Prostate gland (tissue), 2 donors: ENCODE results near the gene SYT2.

ENCODE experiments used
- POLR2A ChIP-seq: fragments of 450-650 bp; IDR thresholded peaks from one replicate; pipeline ENCODE4 v1.6.1; 2016; ENCODE audit warnings: antibody characterized with exemption, mild to moderate bottlenecking
- TF ChIP-seq, protein P1 (sequence below), 4 experiments: fragments of 200-600 bp in 2 of 4; fragments of 450-650 bp in 2 of 4; sonication (generic) in 2 of 4; IDR thresholded peaks; 1 replicate in 3 of 4; 2 replicates in 1 of 4; pipeline ENCODE4 v1.5.1; 2016 to 2019; ENCODE audit warnings: antibody characterized with exemption in 4 of 4, mild to moderate bottlenecking in 2 of 4, moderate library complexity in 2 of 4

DNA sequence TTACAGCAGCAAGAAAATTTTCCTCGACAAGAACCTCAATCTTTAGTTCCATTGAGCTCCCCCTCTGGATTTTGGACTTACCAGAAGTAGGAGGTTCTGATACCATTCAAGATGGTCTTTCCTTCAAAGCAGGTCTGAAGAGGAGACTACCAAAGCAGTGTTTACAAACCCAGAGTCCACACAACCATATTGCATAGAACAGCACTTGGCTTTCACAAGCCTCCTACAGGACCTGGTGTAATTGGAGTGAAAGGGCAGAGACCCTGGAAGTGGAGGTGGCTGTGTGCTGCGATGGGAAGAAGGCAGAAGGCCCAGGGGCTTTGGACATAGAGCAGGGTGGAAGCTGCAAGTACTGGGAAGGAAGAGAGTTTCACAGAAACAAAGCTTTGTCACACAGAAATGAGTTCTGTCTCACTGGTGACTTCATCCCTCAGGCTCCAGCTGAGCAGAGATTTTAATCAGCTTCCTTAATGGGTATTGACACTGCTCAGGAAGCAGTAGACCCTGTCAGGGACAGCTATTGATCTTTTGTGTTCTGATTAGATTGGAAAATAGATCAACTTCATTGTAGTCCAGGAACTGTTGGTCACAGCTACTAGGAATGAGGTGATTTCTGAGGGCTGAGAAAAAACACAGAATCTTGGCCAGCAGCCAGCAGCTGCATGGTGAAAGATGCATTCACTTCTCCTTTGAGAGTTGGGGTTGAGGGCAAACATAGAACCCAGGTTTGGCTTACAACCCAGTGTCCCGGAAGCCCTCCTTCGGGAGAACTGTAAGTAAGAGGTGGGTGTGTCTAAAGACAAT, 124.0 kb downstream of the SYT2 start:
- no peak for TF ChIP-seq POLR2A
- TF ChIP-seq, protein P1, sequence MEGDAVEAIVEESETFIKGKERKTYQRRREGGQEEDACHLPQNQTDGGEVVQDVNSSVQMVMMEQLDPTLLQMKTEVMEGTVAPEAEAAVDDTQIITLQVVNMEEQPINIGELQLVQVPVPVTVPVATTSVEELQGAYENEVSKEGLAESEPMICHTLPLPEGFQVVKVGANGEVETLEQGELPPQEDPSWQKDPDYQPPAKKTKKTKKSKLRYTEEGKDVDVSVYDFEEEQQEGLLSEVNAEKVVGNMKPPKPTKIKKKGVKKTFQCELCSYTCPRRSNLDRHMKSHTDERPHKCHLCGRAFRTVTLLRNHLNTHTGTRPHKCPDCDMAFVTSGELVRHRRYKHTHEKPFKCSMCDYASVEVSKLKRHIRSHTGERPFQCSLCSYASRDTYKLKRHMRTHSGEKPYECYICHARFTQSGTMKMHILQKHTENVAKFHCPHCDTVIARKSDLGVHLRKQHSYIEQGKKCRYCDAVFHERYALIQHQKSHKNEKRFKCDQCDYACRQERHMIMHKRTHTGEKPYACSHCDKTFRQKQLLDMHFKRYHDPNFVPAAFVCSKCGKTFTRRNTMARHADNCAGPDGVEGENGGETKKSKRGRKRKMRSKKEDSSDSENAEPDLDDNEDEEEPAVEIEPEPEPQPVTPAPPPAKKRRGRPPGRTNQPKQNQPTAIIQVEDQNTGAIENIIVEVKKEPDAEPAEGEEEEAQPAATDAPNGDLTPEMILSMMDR (IDR thresholded peaks at IDR 0.05) = no peak
